Cardiac muscle cell (in vitro differentiated cells and primary cell): Measurements from ENCODE around the gene USP48. TPM values are rescaled to one million over a fixed set of nuclear protein-coding genes. Genes with fewer than 3 reads are reported as not detected.

Source experiments
- DNase-seq, 2 donors: peaks; one replicate each; pipeline versions ENCODE4 v3.0.0 to v3.0.0-alpha.2; 2010 to 2017; ENCODE audit warnings: low read depth in 1 of 2, low spot score in 1 of 2
- H3K27ac ChIP-seq: fragments of 200-600 bp; sonication (generic); 2 replicates; pipeline ENCODE4 v1.5.1; 2016
- H3K27me3 ChIP-seq: fragments of 200-600 bp; sonication (generic); 2 replicates; pipeline ENCODE4 v1.6.0; 2016; ENCODE audit warnings: control low read depth
- H3K36me3 ChIP-seq: fragments of 200-600 bp; sonication (generic); 2 replicates; pipeline ENCODE4 v1.5.1; 2016; ENCODE audit warnings: control low read depth
- H3K4me1 ChIP-seq: fragments of 200-600 bp; sonication (generic); 2 replicates; pipeline ENCODE4 v1.8.1; 2017; ENCODE audit warnings: low read depth, mild to moderate bottlenecking, mixed run types
- H3K4me3 ChIP-seq: fragments of 200-600 bp; sonication (generic); 2 replicates; pipeline ENCODE4 v1.5.1; 2016; ENCODE audit warnings: mild to moderate bottlenecking
- H3K9me3 ChIP-seq: fragments of 200-600 bp; sonication (generic); 2 replicates; pipeline ENCODE4 v1.5.1; 2017; ENCODE audit warnings: low read depth, mild to moderate bottlenecking, control low read depth
- polyA plus RNA-seq: library from polyadenylated mRNA; unstranded; fragments of >200 nt; fragmentation: Nextera tagmentation; extraction: Ambion mirVana; gene quantifications from 2 replicates; pipeline ENCODE4 v1.2.1, GENCODE V29; 2016
- total RNA-seq: library from RNA; depleted of rRNA; stranded (reverse); fragments of >200 nt; gene quantifications from 2 replicates; pipeline ENCODE4 v1.2.3, GENCODE V29; 2016
- TF ChIP-seq, protein P1 (sequence below): IDR thresholded peaks from 2 replicates; pipeline ENCODE4 v1.5.1; 2012; ENCODE audit warnings: low read depth, mild to moderate bottlenecking, low read length

Gene USP48
- total and polyA plus RNA-seq, 2 experiments from 2014 or later = 29.6 to 52.4 TPM

DNA sequence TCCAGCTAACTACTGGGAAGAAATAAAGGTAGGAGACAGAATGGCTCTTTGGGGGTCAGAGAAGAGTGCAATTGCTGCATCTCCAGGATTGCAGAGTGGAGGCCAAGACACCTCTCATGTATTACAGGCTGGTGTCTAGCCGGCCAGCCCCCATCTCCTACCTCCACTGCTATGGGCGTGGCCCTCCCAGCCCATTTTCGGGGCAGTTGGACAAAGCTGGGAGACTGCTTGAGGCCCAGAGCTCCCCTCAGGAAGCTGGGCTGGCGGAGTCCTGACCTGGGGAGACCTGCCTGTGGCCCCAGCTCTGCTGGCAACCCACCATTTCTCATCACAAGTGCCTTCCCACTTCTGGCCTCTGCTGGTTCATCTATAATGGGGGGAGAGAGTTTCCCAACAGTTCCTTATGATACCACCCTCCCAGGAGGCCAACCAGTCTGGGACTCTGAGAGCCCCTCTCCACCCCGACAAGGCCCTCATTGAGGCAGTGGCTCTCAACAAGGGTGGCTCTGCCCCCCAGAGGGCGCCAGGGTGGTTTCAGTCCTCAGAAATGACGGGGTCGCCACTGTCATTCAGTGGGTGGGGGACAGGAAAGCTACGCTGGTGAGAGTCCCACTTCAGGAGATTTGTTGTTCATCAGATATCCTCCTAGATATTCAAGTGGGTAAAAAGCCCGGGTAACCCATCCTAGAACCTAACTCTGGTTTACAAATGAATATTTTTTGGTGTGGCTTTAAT lies 125.3 kb downstream of the USP48 start:
- no peaks in the 10 kb centered on the region for H3K4me1 ChIP-seq
- TF ChIP-seq, protein P1, sequence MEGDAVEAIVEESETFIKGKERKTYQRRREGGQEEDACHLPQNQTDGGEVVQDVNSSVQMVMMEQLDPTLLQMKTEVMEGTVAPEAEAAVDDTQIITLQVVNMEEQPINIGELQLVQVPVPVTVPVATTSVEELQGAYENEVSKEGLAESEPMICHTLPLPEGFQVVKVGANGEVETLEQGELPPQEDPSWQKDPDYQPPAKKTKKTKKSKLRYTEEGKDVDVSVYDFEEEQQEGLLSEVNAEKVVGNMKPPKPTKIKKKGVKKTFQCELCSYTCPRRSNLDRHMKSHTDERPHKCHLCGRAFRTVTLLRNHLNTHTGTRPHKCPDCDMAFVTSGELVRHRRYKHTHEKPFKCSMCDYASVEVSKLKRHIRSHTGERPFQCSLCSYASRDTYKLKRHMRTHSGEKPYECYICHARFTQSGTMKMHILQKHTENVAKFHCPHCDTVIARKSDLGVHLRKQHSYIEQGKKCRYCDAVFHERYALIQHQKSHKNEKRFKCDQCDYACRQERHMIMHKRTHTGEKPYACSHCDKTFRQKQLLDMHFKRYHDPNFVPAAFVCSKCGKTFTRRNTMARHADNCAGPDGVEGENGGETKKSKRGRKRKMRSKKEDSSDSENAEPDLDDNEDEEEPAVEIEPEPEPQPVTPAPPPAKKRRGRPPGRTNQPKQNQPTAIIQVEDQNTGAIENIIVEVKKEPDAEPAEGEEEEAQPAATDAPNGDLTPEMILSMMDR = no peak
- no peak for DNase-seq
- no peaks in the 10 kb centered on the region for H3K9me3 ChIP-seq
- no peaks in the 10 kb centered on the region for H3K36me3 ChIP-seq
- no peak overlapping the region for H3K4me3 ChIP-seq
- H3K27ac ChIP-seq = no peak overlapping the region
- peaks cover 29% of the 10 kb centered on the region for H3K27me3 ChIP-seq

DNA sequence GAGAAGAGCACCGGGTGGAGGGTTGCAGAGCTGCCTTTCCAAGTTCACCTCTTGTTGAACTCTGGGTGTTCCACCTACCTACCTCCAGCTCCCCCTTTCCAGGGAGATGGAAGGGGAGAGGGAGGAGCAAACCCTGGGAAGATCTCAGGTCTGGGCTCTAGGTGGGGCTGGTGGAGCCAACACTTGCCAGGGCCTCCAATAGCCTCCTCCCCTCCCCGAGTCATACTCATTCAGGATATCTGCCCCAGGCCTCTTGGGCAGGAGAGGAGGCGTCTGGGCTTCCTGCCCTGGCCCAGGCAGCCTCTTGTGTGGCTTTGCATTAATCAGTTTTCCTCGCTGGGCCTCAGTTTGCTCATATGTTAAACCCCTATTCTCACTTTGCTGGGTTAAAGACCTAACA lies 127.2 kb downstream of the USP48 start:
- TF ChIP-seq, protein P1 = no peak
- no peak for DNase-seq

DNA sequence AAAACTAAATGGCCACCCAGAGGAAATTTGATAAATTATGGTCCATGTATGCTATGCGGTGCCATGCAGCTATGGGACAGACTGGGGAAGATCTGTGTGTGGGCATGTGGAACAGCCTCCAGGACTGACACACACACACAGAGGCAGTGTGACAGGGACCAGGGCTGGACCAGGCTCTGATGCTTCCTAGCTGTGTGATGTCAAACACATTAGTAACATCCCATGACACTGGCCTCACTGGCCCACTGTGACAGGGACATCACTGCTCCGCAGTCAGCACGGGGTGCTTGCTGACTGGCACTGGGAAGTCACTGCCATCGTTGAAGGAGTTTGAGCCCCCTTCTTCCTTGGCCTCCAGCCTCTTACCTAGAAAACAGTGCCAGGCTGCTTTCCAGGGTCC lies 127.7 kb downstream of the USP48 start:
- Histone ChIP-seq H3K27me3 (peaks cover 23% of the 10 kb centered on the region), H3K4me1 (no peaks in the 10 kb centered on the region), H3K9me3 (no peaks in the 10 kb centered on the region), H3K4me3 (no peak overlapping the region), H3K36me3 (no peaks in the 10 kb centered on the region), H3K27ac (no peak overlapping the region)
- TF ChIP-seq, protein P1 = no peak
- DNase-seq = no peak

More for the DNA sequence above, 127.2 kb downstream of the USP48 start:
- H3K4me3 ChIP-seq = no peak overlapping the region
- H3K36me3 ChIP-seq = no peaks in the 10 kb centered on the region
- H3K9me3 ChIP-seq = no peaks in the 10 kb centered on the region
- peaks cover 28% of the 10 kb centered on the region for H3K27me3 ChIP-seq
- no peak overlapping the region for H3K27ac ChIP-seq
- no peaks in the 10 kb centered on the region for H3K4me1 ChIP-seq

DNA sequence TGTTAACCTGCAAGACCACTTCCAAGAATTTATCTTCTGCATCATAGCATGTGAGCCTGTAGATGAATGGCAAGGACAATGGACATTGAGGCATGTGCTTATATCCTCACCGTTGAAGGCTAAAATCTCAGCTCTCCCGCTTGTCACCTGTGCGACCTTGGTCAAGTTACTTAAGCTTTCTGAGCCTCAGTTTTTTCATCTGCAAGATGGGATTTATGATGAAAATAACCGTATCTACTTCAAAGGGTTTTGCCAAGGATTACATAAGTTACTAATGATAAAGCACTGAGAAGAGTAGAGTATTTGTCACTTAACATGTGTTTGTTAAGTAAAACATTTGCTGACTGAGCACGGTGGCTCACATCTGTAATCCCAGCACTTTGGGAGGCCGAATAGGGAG lies 128.7 kb downstream of the USP48 start:
- H3K36me3 ChIP-seq = no peaks in the 10 kb centered on the region
- H3K9me3 ChIP-seq = no peaks in the 10 kb centered on the region
- H3K27ac ChIP-seq = no peak overlapping the region
- TF ChIP-seq, protein P1 = no peak
- no peak for DNase-seq
- no peak overlapping the region for H3K4me3 ChIP-seq
- peaks cover 16% of the 10 kb centered on the region for H3K27me3 ChIP-seq
- H3K4me1 ChIP-seq = no peaks in the 10 kb centered on the region

DNA sequence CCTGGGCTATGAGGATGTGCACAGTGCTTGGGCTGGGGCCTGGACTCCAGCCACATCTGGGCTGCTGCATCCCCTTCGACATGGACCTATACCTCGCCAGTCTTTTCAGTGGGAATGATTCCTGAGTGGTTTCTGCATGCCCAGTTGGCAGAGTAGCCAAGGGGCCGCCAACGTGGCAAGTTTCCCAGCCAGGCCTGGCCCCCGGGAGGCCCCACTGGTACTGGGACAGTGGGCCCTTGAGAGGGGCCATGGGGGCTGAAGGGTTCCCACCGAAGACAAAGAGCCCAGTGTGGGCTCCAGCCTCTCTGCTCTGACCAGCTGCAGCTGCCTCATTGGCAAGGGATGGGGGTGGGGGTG lies 129.2 kb downstream of the USP48 start:
- Histone ChIP-seq H3K36me3 (no peaks in the 10 kb centered on the region), H3K4me1 (no peaks in the 10 kb centered on the region), H3K27ac (no peak overlapping the region), H3K4me3 (no peak overlapping the region), H3K27me3 (peaks cover 16% of the 10 kb centered on the region), H3K9me3 (no peaks in the 10 kb centered on the region)
- TF ChIP-seq, protein P1 = no peak
- no peak for DNase-seq
